ENCODE results near the gene HAS3. TPM values are rescaled to one million over a fixed set of nuclear protein-coding genes. Genes with fewer than 3 reads are reported as not detected.

The HAS3 gene
- total and polyA plus RNA-seq, 2 donors (not counting 3 experiments of a cell fraction or from before 2014, with no cell fraction given) = 1.5 to 1.8 TPM

GRCh38 chr16:69115361-69115760 lies 9.9 kb downstream of the HAS3 start:
- H2AFZ ChIP-seq (ENCODE audit: low read depth, low read length) = no peak overlapping the region
- H3K27me3 ChIP-seq (ENCODE audit: control insufficient read depth in 2 of 2, insufficient read depth in 2 of 2, low read length in 2 of 2) = no peaks in the 10 kb centered on the region
- no peaks in the 10 kb centered on the region for H3K9me1 ChIP-seq (replicated peaks; ENCODE audit: control insufficient read depth, extremely low read depth, insufficient read depth, low read length)
- H3K27ac ChIP-seq (ENCODE audit: insufficient read depth, low read depth, low read length) = no peak overlapping the region
- dilution Hi-C loops (cut with MboI; ENCODE audit: extremely low pct_ligation_motif_present, low sequenced_read_pairs) = no loop called here
- FAIRE-seq = no peak
- DNase-seq (ENCODE audit: low read depth, low spot score) = no peak
- no peaks in the 10 kb centered on the region for H3K79me2 ChIP-seq (ENCODE audit: control insufficient read depth, insufficient read depth, low read length)
- H3K4me3 ChIP-seq (replicated peaks in 1 of 3; ENCODE audit: insufficient read depth in 1 of 3, low read depth in 1 of 3, low read length in 3 of 3) = no peak overlapping the region
- no TSS peak for BruUV-seq (replicated peaks)
- no peaks in the 10 kb centered on the region for H3K9me3 ChIP-seq (replicated peaks; ENCODE audit: control insufficient read depth, insufficient read depth, low read length)
- TF ChIP-seq CTCF (IDR thresholded peaks at IDR 0.05; ENCODE audit: extremely low read depth in 1 of 2, insufficient read depth in 1 of 2, low read depth in 1 of 2, low read length in 2 of 2) = no peak
- no peak for TF ChIP-seq POLR2AphosphoS5 (IDR thresholded peaks at IDR 0.05; ENCODE audit: insufficient read depth, low read depth, low read length)
- TF ChIP-seq POLR2A (IDR thresholded peaks at IDR 0.05; ENCODE audit: low read depth, low read length) = no peak
- TF ChIP-seq MAX (IDR thresholded peaks at IDR 0.05; ENCODE audit: insufficient read depth, insufficient read length) = no peak
- no peak for TF ChIP-seq FOS (IDR thresholded peaks at IDR 0.05; ENCODE audit: borderline replicate concordance, insufficient read depth, low read length)
- no peak for TF ChIP-seq MYC (IDR thresholded peaks at IDR 0.05; ENCODE audit: low read depth, low read length)
- TF ChIP-seq EZH2 (IDR thresholded peaks at IDR 0.05; ENCODE audit: borderline replicate concordance, low read depth, low read length, severe bottlenecking) = no peak
- TF ChIP-seq GATA2 (IDR thresholded peaks at IDR 0.05; ENCODE audit: insufficient read depth, insufficient read length, low read depth, low read length) = no peak
- TF ChIP-seq JUN (IDR thresholded peaks at IDR 0.05; ENCODE audit: borderline replicate concordance, insufficient read depth, insufficient read length, low read depth) = no peak
- no peak overlapping the region for H3K4me2 ChIP-seq (ENCODE audit: insufficient read depth, low read length)
- no peak overlapping the region for H3K9ac ChIP-seq (replicated peaks; ENCODE audit: extremely low read depth, insufficient read depth, low read length)
- POLR2A ChIA-PET = no interaction called here
- peaks cover 3% of the 10 kb centered on the region for H4K20me1 ChIP-seq (replicated peaks; ENCODE audit: control insufficient read depth, extremely low read depth, insufficient read depth, low read length)
- CTCF ChIA-PET = interaction anchor here (0.5 to 2.1 kb wide), 4 partner anchors 9 to 213 kb away, joined by 3 to 5 read pairs (median 4); partner anchors contain the start of gene HAS3
- peaks cover 17% of the 10 kb centered on the region for H3K4me1 ChIP-seq (ENCODE audit: control insufficient read depth, extremely low read depth, insufficient read depth, low read length)
- peaks cover 1 to 21% of the 10 kb centered on the region in 2 experiments for H3K36me3 ChIP-seq (ENCODE audit: control insufficient read depth in 2 of 2, extremely low read depth in 1 of 2, insufficient read depth in 2 of 2, low read length in 2 of 2)
- intact Hi-C loops (cut with micrococcal nuclease) = no loop called here
